ENCODE measurements around the gene RNF144B.

The RNF144B gene

DNA sequence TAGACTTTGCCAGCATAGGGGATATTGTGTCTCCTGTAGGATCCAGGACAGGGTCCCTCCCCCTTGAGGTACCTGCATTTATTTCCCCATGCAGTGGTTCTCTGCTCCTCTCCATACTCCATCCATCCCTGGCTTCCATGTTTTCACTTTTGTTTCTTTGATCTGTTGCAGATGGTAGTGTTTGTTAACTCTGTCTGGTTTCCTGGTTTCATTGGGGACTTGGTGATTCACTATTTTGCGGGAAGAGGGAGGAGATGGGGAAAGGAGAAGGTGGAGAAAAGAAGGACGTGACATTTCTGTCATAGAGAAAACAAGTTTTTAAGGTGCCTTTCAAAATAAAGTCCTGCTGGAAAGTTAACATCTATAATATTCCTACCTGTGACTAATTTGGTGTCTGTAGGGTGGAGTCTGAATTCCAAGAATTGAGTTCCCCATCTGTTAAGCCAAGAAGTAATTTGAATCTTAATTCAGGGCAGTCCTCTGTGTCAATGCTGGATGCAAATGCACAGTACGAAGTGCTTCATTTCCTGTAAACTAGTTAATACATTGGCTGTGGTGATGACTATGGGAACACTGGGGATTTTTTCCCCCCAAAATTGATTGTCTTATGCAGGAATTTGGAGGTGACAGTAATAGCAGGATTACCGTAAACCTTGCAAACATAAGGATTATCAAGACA is 6.9 kb upstream of the RNF144B start:
- H3K36me3 ChIP-seq (ENCODE audit: insufficient read depth, low read length) = no peaks in the 10 kb centered on the region
- no peaks in the 10 kb centered on the region for H3K9me3 ChIP-seq (ENCODE audit: low read length)
- H3K27me3 ChIP-seq (ENCODE audit: control insufficient read depth in 1 of 2, insufficient read depth in 2 of 2, low read length in 2 of 2) = no peaks in the 10 kb centered on the region

DNA sequence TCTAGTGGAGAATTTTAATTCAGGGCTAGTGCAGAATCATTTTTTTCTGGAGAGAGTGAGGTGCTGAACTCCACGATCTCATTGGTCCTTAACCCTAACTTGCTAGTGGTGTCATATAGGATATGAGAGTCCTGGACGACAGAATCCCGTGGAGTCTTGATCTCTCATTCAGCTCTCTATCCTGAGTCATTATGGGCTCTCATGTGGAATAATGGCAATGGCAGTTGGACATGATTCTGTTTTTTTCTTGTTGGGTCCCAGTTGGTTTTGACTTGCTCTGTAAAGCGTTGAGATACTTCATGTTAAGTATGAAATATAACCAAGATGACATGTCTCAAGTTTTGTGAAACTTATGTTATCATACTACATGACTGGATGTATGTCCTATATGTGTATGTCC is 6.3 kb upstream of the RNF144B start:
- Histone ChIP-seq H3K27ac (ENCODE audit: low read depth, low read length) (no peak overlapping the region), H3K36me3 (ENCODE audit: insufficient read depth, low read length) (no peaks in the 10 kb centered on the region), H3K4me3 (ENCODE audit: low read depth in 1 of 2, low read length in 2 of 2) (no peak overlapping the region), H3K9me3 (ENCODE audit: low read length) (no peaks in the 10 kb centered on the region), H3K9ac (ENCODE audit: low read length) (no peak overlapping the region), H3K4me1 (ENCODE audit: insufficient read depth, low read length) (no peaks in the 10 kb centered on the region), H3K27me3 (ENCODE audit: control insufficient read depth in 1 of 2, insufficient read depth in 2 of 2, low read length in 2 of 2) (no peaks in the 10 kb centered on the region)

More for the DNA sequence above, 6.9 kb upstream of the RNF144B start:
- H3K9ac ChIP-seq (ENCODE audit: low read length) = no peak overlapping the region
- H3K4me3 ChIP-seq (ENCODE audit: low read depth in 1 of 2, low read length in 2 of 2) = no peak overlapping the region
- H3K4me1 ChIP-seq (ENCODE audit: insufficient read depth, low read length) = no peaks in the 10 kb centered on the region
- no peak overlapping the region for H3K27ac ChIP-seq (ENCODE audit: low read depth, low read length)

DNA sequence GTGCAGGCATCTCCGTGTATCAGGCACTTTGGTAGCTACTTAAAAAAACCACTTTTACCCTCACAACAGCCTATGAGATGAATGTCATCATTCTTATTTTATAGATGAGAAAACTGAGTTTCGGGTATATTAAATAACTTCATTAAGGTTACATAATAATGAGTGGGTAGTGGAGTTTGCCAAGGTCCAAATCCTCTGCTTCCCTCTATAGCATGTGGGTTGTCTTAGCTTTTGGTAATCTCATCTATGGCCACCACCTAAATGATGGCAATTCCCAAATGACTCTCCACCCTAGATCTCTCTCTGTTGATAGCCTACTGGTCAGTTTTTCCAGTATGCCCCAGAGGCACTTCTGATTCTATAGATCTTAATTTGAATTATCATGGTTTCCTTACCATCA is 3.7 kb upstream of the RNF144B start:
- Histone ChIP-seq H3K27ac (ENCODE audit: low read depth, low read length) (no peak overlapping the region), H3K36me3 (ENCODE audit: insufficient read depth, low read length) (no peaks in the 10 kb centered on the region), H3K9me3 (ENCODE audit: low read length) (no peaks in the 10 kb centered on the region), H3K27me3 (ENCODE audit: control insufficient read depth in 1 of 2, insufficient read depth in 2 of 2, low read length in 2 of 2) (no peaks in the 10 kb centered on the region), H3K4me3 (ENCODE audit: low read depth in 1 of 2, low read length in 2 of 2) (no peak overlapping the region), H3K4me1 (ENCODE audit: insufficient read depth, low read length) (peaks cover 10% of the 10 kb centered on the region), H3K9ac (ENCODE audit: low read length) (no peak overlapping the region)

DNA sequence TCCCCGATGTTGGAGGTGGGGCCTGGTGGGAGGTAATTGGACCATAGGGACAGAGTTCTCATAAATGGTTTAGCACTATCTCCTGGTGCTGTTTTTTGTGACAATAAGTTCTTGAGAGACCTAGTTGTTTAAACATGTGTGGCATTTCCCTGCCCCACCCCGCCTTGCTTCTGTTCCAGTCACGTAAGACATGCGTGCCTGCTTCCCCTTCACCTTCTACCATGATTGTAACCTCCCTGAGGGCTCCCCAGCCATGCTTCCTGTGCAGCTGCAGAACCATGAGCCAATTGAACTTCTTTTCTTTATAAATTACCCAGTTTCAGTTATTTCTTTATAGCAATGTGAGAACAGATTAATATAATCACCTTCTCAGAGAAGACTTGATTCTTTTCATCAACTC is 2.5 kb upstream of the RNF144B start:
- H3K9me3 ChIP-seq (ENCODE audit: low read length) = no peaks in the 10 kb centered on the region
- H3K27ac ChIP-seq (ENCODE audit: low read depth, low read length) = no peak overlapping the region
- H3K27me3 ChIP-seq (ENCODE audit: control insufficient read depth in 1 of 2, insufficient read depth in 2 of 2, low read length in 2 of 2) = no peaks in the 10 kb centered on the region
- peaks cover 15% of the 10 kb centered on the region for H3K4me1 ChIP-seq (ENCODE audit: insufficient read depth, low read length)
- H3K9ac ChIP-seq (ENCODE audit: low read length) = no peak overlapping the region
- H3K36me3 ChIP-seq (ENCODE audit: insufficient read depth, low read length) = no peaks in the 10 kb centered on the region
- no peak overlapping the region for H3K4me3 ChIP-seq (ENCODE audit: low read depth in 1 of 2, low read length in 2 of 2)

DNA sequence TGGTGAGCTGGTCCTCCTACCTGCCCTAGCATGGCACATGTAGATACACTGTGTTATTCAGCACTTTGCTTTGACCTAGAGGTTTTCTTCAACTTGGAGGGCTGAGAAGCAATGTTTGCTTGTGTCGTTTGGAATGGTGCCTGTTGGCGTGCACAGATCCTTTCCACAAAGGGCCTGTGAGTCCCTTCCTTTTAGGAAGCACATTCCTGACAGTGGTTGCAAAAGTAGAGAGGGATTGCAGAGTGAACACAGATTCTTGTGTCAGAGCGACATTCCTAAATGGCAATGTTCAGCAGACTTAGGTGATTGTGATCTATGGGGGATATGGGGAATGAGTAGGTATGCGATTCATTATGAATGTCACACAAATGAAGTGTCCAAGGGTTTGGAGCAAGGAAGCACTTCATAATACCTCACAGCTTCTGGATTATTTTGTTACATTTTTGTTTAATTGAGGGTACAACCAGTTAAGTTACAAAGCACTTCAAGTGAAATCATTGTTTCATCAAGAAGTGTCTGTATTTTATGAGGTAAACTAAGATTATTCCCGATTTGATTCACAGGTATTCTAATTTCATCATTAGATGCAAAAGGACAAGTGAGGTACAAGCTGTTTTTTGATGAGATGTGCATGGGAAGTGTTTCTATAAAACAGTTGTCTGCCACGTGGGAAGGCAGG is 713 bp upstream of the RNF144B start:
- H3K4me3 ChIP-seq (ENCODE audit: low read depth in 1 of 2, low read length in 2 of 2) = peak overlapping the region; percentile 59 to 88

DNA sequence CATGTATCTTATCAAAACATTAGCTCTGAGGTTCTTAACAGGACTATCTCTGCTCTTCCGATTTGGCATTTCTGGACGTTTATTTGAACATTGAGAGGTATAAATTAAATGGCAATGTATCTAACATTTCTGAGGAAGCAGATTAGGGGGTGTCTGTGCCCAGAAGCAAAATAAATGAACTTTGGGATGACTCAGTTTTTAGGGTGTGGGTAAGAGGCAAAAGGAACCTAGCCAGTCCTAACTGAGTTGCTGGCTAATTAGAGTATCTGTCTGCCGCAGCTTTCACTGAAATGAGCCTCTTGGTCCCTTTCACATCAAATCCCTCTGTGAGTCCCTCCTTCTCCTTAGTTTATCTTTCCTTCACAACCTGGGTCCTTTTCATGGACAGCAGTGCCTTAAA is 1.1 kb downstream of the RNF144B start:
- Histone ChIP-seq H3K4me1 (ENCODE audit: insufficient read depth, low read length) (peaks cover 15% of the 10 kb centered on the region), H3K27me3 (ENCODE audit: control insufficient read depth in 1 of 2, insufficient read depth in 2 of 2, low read length in 2 of 2) (no peaks in the 10 kb centered on the region), H3K4me3 (ENCODE audit: low read depth in 1 of 2, low read length in 2 of 2) (peak overlapping the region; percentile 59 to 88), H3K27ac (ENCODE audit: low read depth, low read length) (peak overlapping the region; percentile 22), H3K9me3 (ENCODE audit: low read length) (no peaks in the 10 kb centered on the region), H3K36me3 (ENCODE audit: insufficient read depth, low read length) (no peaks in the 10 kb centered on the region), H3K9ac (ENCODE audit: low read length) (no peak overlapping the region)

More for the DNA sequence above, 713 bp upstream of the RNF144B start:
- Histone ChIP-seq H3K27ac (ENCODE audit: low read depth, low read length) (no peak overlapping the region), H3K36me3 (ENCODE audit: insufficient read depth, low read length) (no peaks in the 10 kb centered on the region), H3K9ac (ENCODE audit: low read length) (no peak overlapping the region), H3K9me3 (ENCODE audit: low read length) (no peaks in the 10 kb centered on the region), H3K4me1 (ENCODE audit: insufficient read depth, low read length) (peaks cover 15% of the 10 kb centered on the region), H3K27me3 (ENCODE audit: control insufficient read depth in 1 of 2, insufficient read depth in 2 of 2, low read length in 2 of 2) (no peaks in the 10 kb centered on the region)

DNA sequence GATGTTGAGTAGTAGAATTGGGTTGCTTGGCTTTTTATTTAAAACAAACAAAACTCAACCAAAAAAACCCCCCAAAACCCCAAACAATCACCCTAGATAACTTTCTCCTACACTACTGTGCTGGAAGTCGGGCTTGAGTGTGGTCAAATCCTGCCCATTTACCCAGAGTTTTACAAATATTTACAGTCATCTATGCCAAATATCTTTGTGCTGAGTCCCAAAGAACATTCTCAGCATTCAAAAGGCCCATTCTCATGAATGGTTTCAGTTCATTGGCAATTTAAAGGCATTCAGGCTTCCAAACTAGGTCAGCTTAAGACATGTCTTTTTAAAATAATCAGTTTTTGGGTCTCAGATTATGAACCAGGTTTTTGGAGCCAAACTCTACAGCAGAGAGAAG is 1.8 kb downstream of the RNF144B start:
- Histone ChIP-seq H3K27ac (ENCODE audit: low read depth, low read length) (peak overlapping the region; percentile 43), H3K4me3 (ENCODE audit: low read depth in 1 of 2, low read length in 2 of 2) (no peak overlapping the region), H3K36me3 (ENCODE audit: insufficient read depth, low read length) (no peaks in the 10 kb centered on the region), H3K9ac (ENCODE audit: low read length) (no peak overlapping the region), H3K27me3 (ENCODE audit: control insufficient read depth in 1 of 2, insufficient read depth in 2 of 2, low read length in 2 of 2) (no peaks in the 10 kb centered on the region), H3K9me3 (ENCODE audit: low read length) (no peaks in the 10 kb centered on the region), H3K4me1 (ENCODE audit: insufficient read depth, low read length) (peaks cover 15% of the 10 kb centered on the region)

DNA sequence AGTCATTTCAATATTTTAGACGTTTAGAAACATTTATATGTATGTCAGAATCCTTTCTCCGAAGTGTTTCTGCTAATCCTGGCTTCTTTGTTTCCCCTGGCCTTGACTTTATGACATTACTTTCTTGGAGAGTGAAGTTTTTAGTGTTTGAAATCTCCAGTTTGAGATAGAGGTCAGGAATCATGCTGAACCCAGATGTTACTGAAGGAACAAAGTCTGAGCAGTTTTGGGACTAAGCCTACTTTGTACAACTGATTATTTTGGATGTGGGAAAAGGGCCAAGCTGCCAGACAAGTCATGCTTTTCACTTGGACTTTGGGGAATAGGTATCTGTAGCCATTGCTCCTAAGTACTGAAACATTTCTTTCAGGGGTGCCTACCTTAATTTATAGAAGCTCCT is 2.3 kb downstream of the RNF144B start:
- Histone ChIP-seq H3K4me3 (ENCODE audit: low read depth in 1 of 2, low read length in 2 of 2) (no peak overlapping the region), H3K27ac (ENCODE audit: low read depth, low read length) (peak overlapping the region; percentile 43), H3K9ac (ENCODE audit: low read length) (no peak overlapping the region), H3K9me3 (ENCODE audit: low read length) (no peaks in the 10 kb centered on the region), H3K36me3 (ENCODE audit: insufficient read depth, low read length) (no peaks in the 10 kb centered on the region), H3K27me3 (ENCODE audit: control insufficient read depth in 1 of 2, insufficient read depth in 2 of 2, low read length in 2 of 2) (no peaks in the 10 kb centered on the region), H3K4me1 (ENCODE audit: insufficient read depth, low read length) (peaks cover 15% of the 10 kb centered on the region)

DNA sequence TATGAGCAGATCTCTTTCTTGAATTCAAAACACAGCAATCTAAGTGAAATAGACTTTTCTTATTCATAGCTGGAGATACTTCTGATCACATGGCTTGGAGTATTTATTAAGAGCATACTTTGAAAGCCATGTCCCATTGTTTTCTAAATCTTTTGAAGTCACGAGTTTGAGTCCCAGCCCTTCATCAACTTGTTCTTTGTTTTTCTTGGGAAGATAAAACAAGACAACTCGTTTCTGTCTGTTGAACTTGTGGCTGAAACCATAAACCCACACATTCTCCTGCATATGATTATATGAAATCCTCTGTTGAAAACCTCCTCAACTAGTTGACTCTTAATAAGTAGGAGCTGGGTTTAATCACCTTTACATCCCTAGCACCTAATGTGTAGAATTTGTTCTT is 3.3 kb downstream of the RNF144B start:
- no peaks in the 10 kb centered on the region for H3K27me3 ChIP-seq (ENCODE audit: control insufficient read depth in 1 of 2, insufficient read depth in 2 of 2, low read length in 2 of 2)
- peaks cover 15% of the 10 kb centered on the region for H3K4me1 ChIP-seq (ENCODE audit: insufficient read depth, low read length)
- H3K36me3 ChIP-seq (ENCODE audit: insufficient read depth, low read length) = no peaks in the 10 kb centered on the region
- no peak overlapping the region for H3K27ac ChIP-seq (ENCODE audit: low read depth, low read length)
- no peak overlapping the region for H3K9ac ChIP-seq (ENCODE audit: low read length)
- H3K4me3 ChIP-seq (ENCODE audit: low read depth in 1 of 2, low read length in 2 of 2) = no peak overlapping the region
- H3K9me3 ChIP-seq (ENCODE audit: low read length) = no peaks in the 10 kb centered on the region

DNA sequence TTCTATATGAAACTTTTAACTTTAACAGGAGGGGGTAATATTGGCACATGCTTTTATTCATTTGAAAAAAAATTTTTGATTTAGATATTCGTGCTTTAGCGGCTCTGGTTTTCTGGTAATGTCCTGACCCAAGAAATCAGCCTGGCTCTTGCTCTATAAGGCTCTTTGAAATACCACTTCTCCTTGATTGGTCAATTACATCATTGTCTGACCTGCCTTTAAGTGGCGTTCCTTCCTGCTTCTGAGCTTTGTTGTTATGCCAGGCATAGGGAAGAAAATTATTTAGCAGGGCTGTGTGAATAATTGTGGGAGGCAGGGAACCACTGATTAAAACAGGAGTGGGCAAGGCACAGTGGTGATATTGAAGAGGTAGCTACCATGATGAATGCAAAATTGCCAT is 3.9 kb downstream of the RNF144B start:
- Histone ChIP-seq H3K36me3 (ENCODE audit: insufficient read depth, low read length) (no peaks in the 10 kb centered on the region), H3K27me3 (ENCODE audit: control insufficient read depth in 1 of 2, insufficient read depth in 2 of 2, low read length in 2 of 2) (no peaks in the 10 kb centered on the region), H3K4me1 (ENCODE audit: insufficient read depth, low read length) (peaks cover 15% of the 10 kb centered on the region), H3K9me3 (ENCODE audit: low read length) (no peaks in the 10 kb centered on the region), H3K27ac (ENCODE audit: low read depth, low read length) (no peak overlapping the region), H3K4me3 (ENCODE audit: low read depth in 1 of 2, low read length in 2 of 2) (no peak overlapping the region), H3K9ac (ENCODE audit: low read length) (no peak overlapping the region)

DNA sequence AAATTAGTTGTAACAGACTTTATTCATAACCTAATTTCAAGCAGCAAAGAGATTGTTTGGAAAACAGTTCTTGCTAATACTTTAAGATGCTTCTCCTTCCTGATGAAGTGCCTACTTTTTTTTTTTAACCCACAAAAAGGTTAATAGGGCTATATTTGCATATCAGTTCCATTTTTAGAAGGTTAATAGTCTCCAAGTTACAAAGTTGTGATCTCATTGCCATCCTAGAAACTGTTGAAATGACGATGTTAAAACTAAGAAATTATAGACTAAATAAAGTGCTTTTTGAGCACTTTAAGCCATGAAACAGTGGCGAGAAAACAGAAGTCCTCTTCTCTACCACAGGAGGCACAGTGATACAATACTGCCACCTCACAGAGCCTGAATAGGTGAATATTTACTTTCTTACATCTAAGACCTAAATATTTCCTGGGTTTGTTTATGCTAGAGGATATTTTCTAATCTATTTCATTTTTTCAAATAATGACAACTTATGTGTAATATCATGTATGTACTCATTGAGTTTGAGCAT is 5.3 kb downstream of the RNF144B start:
- no peaks in the 10 kb centered on the region for H3K9me3 ChIP-seq (ENCODE audit: low read length)
- H3K4me1 ChIP-seq (ENCODE audit: insufficient read depth, low read length) = peaks cover 8% of the 10 kb centered on the region
- no peak overlapping the region for H3K9ac ChIP-seq (ENCODE audit: low read length)
- H3K27me3 ChIP-seq (ENCODE audit: control insufficient read depth in 1 of 2, insufficient read depth in 2 of 2, low read length in 2 of 2) = no peaks in the 10 kb centered on the region
- no peak overlapping the region for H3K4me3 ChIP-seq (ENCODE audit: low read depth in 1 of 2, low read length in 2 of 2)
- H3K36me3 ChIP-seq (ENCODE audit: insufficient read depth, low read length) = no peaks in the 10 kb centered on the region
- H3K27ac ChIP-seq (ENCODE audit: low read depth, low read length) = no peak overlapping the region

DNA sequence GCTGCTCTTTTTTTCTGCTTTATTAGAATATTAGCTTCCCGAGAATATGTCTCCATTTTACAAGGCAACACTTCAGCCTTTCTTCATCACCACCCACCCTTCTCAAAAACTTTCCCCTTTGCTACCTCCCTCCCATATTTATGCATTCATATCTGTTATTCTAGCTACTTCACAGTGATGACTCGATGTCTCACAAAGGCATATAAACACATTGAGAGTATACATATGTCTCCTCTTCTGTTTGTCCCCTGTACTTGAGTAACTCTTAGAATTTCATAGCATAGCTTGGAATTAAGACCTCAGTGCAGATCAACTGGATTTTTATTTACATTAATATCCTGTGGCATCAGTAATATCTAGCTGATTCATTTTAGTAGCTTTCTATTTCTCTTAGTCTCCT is 6.5 kb downstream of the RNF144B start:
- Histone ChIP-seq H3K4me3 (ENCODE audit: low read depth in 1 of 2, low read length in 2 of 2) (no peak overlapping the region), H3K9ac (ENCODE audit: low read length) (no peak overlapping the region), H3K36me3 (ENCODE audit: insufficient read depth, low read length) (no peaks in the 10 kb centered on the region), H3K27ac (ENCODE audit: low read depth, low read length) (no peak overlapping the region), H3K27me3 (ENCODE audit: control insufficient read depth in 1 of 2, insufficient read depth in 2 of 2, low read length in 2 of 2) (no peaks in the 10 kb centered on the region), H3K4me1 (ENCODE audit: insufficient read depth, low read length) (peaks cover 2% of the 10 kb centered on the region), H3K9me3 (ENCODE audit: low read length) (no peaks in the 10 kb centered on the region)

Data from muscle layer of colon (tissue), 2 donors.